Stimulated activated CD8-positive, alpha-beta memory T cell treated with anti-CD3 and anti-CD28 coated beads, Interleukin-7, amount 100 ng/mL, for 1 hour (primary cell): ENCODE data around the gene EWSR1.

Experiments used
- DNase-seq, 2 donors: peaks; one replicate each; pipeline ENCODE4 v3.0.0-alpha.2; 2020; ENCODE audit warnings: low read depth in 2 of 2

EWSR1 gene

DNA sequence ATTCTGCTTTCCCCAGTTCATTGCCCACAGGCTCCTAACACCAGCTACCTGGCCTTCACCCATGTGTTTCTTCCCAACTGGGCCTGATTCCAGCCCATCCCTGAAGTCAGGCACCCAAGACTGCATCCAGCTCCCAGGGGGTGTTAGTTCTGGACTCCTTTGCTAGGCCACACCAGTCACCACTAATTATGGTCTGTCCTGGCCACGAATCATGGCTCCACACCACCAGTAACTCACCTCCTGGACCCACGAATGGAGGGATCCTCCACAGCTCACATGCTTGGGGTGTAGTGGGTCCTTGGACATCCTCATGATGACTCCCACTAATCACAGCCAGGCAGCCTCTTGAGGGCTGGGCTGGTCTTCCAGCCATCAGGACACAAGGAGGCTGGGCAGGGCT is 51.0 kb downstream of the EWSR1 start:
- DNase-seq, result no peak

DNA sequence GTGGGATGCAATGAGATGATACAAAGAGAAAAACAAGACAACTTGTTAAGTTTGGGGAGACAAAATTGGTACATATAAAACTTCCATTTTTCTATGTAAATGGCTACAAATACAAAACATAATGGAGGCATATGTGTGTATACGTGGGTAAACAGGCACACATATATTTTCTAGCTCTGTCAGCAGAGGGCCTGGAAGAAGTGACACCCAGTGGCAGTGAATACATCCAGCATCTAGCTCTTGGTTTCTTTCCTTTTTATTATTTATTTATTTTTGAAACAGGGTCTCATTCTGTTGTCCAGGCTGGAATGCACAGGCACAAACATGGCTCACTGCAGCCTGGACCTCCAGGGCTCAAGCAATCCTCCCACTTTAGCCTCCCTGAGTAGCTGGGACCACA is 52.5 kb downstream of the EWSR1 start:
- no peak for DNase-seq

DNA sequence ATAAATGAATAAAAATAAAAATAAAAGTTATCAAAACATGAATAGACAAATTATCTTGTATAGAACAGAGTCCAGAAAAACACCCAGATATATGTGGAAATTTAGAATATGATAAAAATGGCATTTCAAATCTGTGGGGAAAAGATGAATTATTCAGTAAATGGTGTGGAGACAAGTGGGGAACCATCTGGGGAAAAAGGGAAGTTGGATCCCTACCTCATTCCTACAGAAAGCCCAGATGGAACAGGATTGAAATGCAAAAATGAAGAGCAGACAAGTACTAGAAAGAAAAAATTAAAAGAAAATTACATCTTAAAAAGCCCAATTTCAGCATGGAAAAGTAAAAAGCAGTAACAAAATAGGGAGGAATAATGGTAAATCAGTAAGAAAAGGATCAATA is 55.6 kb downstream of the EWSR1 start:
- DNase-seq, result no peak

DNA sequence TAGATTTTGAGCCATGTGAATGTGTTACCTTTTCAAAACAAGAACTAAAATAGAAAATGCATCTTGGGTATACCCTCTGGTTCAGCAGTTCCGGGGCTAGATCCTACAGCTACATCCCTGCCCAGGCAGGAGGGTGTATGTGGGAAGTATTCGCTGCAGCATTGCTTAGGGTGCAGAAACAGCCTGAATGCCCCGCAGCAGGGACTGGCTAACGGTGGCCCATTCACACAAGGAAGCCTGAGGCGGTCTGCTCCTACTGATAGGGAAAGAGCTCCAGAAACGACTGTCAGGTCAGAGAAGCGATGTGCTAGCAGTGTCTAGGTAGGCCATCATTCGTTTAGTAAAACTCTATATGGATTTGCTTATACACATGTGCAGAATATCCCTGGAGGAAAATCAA is 57.3 kb downstream of the EWSR1 start:
- DNase-seq, result no peak

DNA sequence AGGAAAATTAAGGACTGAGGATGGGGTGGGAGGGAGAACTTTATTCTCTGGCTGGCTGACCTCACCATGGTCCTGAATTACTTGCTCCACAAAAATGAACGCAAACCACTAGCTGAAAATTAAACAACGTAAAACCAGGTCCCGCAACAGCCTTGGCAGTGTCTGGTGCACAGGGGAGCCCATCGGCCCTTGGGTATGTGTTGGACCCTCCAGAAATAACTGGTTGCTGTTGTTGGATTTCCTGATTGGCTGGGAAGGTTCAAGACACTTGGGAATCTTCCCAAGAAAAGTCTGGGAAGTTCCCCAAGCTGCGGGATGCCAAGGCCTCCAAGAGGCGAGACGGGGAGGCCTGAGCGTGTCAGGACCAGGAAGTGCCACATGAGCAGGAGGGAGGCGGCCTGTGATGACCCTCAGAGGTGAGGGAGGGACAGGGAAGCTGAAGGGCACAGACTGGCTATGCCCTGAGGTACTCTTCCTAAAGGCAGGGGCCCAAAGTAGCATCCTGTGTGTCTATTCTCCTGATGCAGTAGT is 57.8 kb downstream of the EWSR1 start:
- DNase-seq, result no peak

DNA sequence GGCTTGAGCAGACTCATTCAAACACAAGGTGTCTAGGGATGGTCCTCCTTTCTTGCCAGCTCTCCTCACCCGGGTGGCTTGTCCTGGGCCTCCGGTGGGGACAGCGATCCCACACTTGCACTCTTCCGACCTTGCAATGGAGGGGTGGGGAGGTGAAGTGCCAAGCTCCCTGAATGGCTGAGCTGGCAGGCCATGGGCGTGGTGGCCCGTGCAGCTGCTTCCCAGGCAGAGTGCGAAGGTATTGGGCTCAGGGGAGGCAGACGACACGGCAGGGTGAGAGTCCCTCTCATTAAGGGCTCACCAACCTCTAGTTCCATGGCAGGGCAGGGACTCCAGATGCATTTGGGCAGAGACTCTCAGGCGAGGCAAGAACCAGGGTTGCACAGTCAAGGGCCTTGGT is 58.4 kb downstream of the EWSR1 start:
- DNase-seq, result no peak

DNA sequence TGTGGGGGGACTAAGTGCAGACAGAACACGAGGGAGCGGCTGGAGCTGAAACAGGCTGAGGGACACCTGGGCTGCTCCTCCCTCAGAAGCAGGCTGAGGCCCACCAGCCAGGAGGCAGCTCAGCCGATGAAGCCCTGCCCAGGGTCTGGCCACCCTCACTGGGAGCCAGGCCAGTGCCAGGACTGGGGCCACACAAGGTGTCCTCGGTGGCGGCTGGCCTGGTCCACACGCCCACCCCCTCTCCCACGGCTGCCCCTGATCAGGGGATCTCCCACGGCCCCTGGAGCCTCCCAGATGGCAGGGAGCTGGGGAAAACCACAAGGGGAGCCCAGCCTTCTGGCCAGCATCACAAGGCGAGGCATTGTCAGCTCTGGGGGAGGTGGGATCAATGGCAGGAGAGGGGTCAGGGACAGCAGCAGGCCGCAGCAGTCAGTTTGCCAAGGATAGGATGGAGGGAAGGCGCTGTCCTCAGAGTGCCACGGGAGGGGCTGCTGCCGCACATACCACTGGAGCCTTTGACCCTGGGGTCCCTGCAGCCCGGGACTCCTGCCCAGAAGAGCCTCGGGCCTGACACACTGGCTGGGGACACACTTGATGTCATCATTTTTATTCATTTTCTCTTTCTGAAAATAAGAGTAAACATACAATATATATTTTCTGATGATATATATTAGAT is 59.2 kb downstream of the EWSR1 start:
- DNase-seq, result no peak

DNA sequence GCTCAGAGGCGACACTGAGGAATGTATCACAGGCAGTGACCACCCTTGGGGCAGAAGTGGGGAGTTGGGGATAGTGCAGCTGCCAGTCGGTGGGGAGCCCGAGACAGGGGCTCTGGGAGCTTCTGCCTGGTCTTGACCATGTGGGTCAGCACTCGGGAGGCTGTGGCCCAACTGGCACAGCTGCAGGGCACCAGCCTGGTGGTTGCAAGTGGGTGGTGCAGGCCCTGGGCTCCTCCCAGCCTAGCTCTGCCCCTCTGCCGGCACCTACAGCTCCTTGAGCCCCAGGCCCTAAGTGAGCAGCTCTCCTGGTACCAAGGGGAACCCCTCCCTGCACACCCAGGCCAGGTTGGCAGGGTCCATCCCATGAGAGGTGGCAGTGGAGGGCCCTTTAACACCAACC is 60.0 kb downstream of the EWSR1 start:
- no peak for DNase-seq

DNA sequence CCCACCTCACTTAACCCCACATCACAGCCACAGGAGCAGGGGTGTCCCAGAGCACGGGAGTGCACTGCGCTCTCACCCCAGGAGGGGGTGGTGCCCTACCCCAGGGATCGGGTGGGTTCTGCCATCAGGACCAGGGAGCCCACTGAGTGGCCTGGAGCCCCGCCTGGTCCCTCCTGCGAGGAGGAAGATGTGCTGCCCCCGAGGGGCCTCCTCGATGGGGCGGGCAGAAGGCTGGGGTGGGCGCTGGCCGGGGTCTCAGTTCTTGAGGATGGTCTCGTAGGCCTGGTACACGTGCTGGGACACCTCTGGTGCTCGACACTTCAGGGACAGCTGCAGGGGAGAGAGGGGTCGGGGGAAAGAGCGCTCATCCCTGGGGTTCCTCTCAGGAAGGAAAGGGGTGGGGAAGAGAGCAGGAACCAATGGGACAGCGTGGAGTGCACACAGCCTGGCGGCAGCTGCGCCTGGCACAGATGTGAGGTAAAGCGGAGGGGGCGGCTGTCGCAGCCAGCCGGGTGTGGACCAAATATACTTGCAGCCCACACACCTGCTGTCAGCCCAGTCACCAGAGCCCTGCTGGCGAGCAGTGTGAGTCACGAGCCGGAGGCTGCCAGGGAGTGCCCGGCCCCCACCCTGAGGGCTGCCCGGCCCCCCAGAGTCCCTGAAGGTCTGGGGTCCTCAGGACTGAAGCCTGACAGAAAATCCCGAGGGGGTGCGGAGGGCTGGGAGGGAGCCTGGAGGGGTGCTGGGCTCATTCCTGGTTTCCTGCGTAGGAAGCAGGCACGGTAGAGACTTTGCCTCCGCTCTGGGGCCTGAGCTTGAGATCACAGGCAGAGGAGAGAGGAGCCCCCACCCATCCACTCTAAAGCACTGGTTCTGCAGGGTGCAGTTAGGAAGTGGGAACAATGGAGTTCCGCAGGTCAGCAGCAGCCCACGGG is 60.8 kb downstream of the EWSR1 start:
- DNase-seq, result no peak

DNA sequence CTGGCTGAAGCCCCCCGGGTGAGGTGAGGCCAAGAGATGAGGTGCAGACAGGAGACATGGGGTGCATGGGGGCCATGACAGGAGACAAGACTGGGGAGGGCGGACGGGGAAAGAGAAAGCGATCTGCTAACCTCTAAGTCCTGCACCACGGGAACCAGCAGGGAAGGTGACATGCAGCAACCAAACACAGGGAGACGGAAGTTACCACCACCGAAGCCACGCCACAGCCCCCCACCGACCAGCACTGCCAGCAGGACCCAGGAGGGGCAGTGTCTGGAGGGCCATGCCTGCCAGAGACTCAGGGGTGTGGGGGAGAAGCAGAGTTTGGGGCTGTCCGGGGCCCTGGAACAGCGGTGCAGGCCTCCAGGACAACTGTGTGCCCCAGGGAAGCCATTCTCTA is 61.5 kb downstream of the EWSR1 start:
- no peak for DNase-seq

DNA sequence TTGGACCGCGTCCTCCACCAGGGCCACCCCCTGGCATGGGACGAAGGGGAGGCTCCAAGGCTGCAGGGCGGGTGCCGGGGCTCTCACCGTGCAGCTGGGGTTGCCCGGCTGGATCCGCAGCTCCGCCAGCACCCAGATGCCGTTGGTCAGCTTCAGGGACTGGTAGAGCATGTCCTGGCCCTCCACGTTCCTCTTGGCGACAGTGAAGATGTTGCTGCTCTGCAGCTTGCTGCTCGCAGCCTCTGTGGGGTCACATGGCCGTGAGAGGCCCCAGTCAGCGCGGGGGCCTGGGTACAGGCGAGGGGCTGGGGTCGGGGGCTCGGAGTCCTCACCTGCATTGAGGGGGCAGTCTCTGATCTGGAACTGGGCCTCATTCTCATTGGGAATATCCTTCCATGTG is 62.2 kb downstream of the EWSR1 start:
- DNase-seq, result no peak

DNA sequence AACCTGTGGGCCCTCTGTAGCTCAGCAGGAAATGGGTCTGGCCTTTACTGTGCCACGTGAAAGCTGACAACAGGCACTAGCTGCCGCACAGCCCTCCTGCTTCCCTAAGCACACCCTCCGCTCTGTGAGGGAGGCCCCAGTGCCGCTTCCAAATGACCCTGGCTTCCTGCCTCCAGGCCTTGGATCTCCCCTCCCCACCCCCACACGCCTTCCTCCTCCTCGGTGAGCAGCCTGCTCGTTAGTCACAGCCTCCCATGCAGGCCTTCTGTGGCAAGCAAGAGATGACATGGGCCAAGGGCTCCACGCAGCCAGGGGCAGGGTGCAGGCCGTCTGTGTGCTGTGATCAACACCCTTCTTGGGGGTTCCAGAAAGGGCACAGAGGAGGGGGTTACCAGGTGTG is 62.7 kb downstream of the EWSR1 start:
- DNase-seq, result no peak

DNA sequence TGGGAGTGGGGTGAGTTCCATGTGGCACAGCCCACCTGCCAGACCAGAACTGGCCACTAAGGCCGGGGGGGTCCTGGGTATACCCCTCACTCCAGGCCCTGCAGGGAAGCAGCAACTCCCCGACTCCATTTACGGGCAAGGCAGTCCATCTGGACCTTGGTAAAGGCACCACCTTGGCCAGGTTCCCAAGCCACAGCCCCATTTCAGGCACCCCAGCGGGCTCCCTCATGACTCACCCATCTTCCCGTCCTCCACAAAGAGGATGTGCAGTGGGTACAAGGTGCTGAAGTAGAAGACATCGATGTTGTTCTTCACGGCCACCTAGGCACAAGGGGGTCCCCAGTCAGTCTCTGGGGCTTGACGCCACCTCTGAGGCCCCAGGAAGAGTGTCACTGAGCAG is 63.1 kb downstream of the EWSR1 start:
- no peak for DNase-seq

DNA sequence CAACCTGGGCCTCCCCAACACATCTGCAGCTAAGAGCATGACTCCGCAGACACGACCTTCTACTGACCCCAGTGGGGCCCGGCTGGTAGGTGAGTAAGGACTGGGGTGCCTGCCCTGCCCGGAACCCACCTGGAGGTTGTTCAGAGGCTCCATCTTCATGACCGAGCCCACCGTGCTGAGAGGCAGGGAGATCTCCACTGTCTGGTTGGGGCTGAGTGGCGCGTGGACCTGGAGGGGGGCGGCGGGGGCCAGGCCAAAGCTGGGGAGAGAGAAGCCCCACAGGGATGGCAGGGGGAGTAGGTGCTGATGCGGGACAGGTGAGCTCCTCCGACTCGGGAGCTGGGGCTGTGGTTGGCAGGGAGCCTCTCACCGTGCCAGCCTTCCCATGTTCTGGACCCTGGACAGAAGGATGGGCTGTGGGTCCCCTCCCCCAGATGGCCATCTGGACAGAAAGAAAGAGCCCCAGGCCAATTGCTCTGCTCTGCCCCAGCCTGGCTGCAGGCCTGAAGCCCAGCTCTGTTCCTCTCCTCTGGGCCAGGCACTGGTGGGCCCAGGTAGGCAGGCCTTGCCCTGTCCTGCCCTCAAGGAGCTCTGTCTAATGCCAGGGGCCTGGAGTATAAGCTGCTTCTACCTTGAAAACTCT is 63.7 kb downstream of the EWSR1 start:
- no peak for DNase-seq

DNA sequence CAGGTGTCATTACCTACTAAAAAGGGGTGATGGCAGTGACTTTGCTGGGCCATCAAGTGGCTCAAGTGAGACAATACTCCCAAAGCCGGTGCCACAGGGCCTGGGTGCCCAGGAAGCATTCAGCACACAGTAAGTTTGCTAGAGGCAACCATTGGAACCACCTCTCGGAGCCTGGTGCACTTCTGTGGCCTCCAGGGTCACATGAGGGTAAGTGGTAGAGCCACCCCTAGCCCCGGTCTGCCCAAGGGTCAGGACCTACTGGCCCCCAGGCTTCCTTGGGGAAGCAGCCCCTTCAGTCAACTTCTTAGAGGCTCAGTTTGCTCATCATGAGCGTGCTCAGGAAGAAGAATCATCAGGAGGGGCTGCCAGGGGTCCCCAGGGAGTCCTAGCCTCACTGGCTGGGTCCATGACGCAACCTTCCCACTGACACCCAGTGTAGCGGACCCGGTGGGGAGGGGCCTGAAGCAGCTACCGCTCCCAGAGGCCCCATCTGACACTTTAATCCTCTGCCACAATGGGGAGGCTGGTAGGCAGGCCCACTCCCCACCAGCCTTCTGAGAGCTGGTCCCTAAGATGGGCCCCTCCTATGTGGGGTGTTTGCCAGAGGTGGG is 64.9 kb downstream of the EWSR1 start:
- DNase-seq, result no peak

DNA sequence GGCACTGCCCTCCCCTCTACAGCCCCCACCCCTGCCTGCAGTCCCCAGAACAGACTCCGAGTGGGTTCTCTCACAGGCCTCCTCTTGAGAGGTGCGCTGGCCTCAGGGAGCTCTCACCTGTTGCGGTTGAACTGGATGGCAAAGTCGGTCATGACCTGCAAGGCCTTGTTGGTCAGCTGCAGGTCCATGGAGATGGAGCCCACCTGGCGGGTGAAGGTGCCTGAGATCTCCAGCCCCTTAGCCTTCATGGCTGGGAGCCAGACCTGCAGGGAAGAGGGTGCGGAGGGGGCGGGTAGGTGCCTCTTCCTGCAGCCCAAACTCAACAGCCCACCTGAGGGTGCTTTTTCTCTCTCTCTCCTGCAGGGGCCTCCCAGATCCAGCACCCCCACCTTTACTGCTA is 66.1 kb downstream of the EWSR1 start:
- no peak for DNase-seq

DNA sequence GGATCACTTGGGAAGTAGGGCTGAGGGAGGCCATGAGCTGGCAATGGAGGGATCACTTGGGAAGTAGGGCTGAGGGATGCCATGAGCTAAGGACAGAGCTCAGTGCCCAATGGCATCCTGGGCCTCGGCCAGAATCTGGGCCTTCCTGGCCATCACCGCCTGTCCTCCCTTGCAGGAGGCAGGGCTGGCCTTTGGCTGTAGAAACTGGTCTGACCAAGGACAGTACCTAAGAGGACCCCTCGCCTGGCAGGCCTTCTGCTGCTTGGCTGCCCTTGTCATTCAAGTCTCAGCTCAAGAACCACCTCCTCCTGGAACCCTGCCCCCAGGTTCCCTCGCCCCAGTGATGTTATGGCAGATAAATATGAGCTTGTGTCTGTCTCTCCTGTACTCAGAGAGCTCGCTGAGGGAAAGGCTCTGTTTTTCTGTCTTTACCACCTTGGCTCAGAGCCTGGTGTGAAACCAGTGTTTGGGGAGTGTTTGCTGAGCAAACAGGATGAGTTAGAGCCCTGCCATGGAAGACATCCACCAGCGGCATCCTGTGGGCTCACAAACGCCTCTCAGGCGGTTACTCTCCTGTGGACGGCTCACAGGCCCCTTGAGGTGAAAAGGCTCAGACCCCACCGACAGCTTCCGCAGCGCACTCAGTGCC is 66.8 kb downstream of the EWSR1 start:
- DNase-seq, result no peak

DNA sequence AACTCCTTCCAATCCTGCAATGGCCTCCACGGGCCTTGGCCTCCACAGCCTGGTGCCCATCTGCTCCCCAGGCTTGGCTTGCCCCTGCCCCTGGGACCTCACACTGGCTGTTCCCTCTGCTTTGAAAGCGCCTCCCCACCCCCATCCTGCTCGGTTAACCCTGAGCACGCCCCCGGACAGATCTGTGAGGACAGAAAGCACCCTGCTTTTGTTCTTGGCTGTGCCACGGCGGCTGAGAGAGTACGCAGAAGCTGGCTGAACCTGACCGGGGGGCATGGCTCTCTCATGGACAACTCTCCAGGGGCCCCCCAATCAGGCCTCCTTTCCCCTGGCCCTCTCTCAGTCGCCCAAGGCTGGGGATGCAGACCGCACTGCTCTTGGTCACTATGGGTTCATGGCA is 67.6 kb downstream of the EWSR1 start:
- no peak for DNase-seq

DNA sequence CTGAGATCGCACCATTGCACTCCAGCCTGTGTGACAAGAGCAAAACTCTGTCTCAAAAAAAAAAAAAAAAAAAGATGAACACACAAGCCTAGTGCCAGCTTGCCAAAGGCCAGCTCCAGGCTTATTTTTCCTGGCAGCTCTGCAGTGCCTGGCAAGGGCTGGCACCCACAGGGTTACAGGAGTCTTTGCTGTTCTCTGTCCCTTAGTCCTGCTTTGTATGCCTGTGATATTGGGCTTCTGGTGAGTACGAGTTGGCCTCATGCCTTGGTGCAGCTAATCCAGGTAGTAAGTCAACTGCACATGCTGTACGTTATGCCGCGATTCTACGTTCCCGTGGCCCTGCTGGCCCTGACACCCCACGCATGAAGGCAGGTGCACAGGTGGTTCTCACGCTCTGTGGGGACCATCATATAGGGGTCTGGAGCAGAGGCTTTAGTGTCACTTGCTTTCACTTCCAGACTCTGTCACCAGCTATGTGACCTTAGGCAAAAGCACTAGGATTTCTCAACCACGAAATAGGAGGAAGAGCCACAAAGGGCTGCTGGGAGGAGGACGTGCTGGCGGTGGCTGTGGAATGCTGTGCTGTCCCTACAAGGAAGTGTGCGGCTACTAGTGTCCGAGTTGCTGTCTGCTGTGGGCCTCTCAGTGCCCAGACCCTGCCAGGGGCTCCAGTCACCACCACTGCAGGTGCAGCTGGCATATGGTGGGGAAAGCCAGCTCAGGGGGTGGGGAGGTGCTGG is 68.9 kb downstream of the EWSR1 start:
- no peak for DNase-seq

DNA sequence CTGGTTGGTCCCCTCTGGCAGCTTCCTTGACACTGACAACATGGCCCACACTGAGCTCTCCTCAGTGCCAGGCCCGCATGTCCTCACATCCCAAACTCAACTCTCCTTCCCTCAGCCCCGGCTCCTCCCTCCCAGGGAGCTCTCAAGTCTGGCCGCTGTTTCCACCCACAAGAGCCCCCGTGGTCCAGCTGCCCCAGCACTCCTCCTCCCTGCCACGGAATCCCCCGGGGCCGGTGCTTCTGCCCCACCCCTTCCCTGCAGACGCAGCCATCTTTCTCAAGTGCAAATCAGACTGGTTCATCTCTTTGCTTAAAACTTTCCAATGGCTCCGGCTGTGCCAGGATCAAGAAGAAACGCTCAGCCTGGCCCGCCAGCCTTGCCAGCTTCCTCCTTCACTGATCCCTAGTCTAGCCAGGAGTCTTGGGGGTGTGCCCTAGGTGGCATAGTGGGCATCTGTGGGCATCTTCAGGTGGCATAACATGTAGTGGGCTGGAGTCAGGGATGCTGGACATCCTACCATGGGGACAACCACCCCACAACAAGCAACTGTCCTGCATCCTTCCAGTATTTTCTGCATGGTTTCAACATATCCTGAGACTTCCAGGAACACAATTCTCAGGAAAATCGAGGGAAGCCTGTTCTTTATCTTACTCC is 69.7 kb downstream of the EWSR1 start:
- DNase-seq, result no peak
